Subcutaneous adipose tissue (tissue), 4 donors: ENCODE data around the gene ICAM5. TPM values are rescaled to one million over a fixed set of nuclear protein-coding genes. Genes with fewer than 3 reads are reported as not detected.

Experiments used
- small RNA-seq: library from RNA; depleted of rRNA; stranded (forward); fragments of <200 nt; gene quantifications from one replicate; pipeline ENCODE3, GENCODE V24; 2016
- total RNA-seq, 4 donors: library from RNA; depleted of rRNA; stranded (reverse); fragments of >200 nt; gene quantifications; one replicate each; pipeline ENCODE4 v1.1.0, GENCODE V29; 2016
- TF ChIP-seq, protein P1 (sequence below): fragments of 450-650 bp; IDR thresholded peaks from one replicate; pipeline ENCODE4 v1.5.1; 2016; ENCODE audit warnings: low read depth, mild to moderate bottlenecking, control low read depth, antibody characterized with exemption, moderate library complexity

Gene ICAM5
- total RNA-seq, 4 donors from 2014 or later, result 0.16 to 0.68 (median 0.52) TPM

GRCh38 chr19:10339977-10340376 is 50.2 kb downstream of the ICAM5 start:
- TF ChIP-seq, protein P1, sequence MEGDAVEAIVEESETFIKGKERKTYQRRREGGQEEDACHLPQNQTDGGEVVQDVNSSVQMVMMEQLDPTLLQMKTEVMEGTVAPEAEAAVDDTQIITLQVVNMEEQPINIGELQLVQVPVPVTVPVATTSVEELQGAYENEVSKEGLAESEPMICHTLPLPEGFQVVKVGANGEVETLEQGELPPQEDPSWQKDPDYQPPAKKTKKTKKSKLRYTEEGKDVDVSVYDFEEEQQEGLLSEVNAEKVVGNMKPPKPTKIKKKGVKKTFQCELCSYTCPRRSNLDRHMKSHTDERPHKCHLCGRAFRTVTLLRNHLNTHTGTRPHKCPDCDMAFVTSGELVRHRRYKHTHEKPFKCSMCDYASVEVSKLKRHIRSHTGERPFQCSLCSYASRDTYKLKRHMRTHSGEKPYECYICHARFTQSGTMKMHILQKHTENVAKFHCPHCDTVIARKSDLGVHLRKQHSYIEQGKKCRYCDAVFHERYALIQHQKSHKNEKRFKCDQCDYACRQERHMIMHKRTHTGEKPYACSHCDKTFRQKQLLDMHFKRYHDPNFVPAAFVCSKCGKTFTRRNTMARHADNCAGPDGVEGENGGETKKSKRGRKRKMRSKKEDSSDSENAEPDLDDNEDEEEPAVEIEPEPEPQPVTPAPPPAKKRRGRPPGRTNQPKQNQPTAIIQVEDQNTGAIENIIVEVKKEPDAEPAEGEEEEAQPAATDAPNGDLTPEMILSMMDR, result no peak

DNA sequence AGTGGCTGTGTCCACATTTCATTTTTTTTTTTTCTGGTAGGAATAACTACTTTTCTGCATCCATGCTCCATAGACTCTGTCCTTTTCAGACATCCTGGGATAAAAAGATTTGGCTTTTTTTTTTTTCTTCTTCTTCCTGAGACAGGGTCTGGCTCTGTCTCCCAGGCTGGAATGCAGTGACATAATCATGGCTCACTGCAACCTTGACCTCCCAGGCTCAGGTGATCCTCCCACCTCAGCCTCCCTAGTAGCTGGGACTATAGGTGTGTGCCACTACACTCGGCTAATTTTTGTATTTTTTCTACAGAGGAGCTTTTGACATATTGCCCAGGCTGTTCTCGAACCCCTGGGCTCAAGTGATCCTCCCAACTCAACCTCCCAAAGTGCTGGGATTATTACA is 53.7 kb downstream of the ICAM5 start:
- TF ChIP-seq, protein P1, result no peak

DNA sequence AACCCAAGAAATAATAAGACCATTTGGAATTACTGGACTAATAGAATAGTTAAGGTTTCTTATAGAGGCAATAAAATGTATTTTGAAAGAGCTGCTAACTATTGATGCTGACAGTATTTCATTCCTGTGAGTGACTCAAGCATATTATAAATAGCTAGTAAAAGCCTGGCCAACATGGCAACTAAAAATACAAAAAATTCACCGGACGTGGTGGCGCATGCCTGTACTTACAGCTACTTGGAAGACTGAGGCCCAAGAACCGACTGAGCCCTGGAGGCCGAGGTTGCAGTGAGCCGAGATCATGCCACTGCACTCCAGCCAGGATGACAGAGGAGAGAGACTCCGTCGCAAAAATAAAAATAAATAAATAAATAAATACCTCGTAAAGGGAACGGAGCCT is 55.0 kb downstream of the ICAM5 start:
- TF ChIP-seq, protein P1, result no peak

Small RNAs within 50 kb of the gene (small RNA-seq; reads per million reads assigned to genes)
- not detected for gene AC011511.1
- gene AC011511.4, result not detected

Other genes starting within 250 kb of the ICAM5 start
- gene SHFL, start 203.6 kb upstream of the ICAM5 start, total RNA-seq, result 10 to 100 TPM in 3 of 4 donors, 1 to 10 TPM in 1; 8.6 to 36.7 (median 25.6) TPM
- under 1 TPM in 1 of 4 donors, not detected in 3; 0.85 TPM for gene ANGPTL6, start 187.3 kb upstream of the ICAM5 start, total RNA-seq
- gene PPAN, start 183.6 kb upstream of the ICAM5 start, total RNA-seq, result 10 to 100 TPM; 14.2 to 31.8 (median 15.0) TPM
- 10 to 100 TPM in 1 of 4 donors, 1 to 10 TPM in 2, not detected in 1; 2.4 to 16.8 (median 5.7) TPM for gene P2RY11, start 178.3 kb upstream of the ICAM5 start, total RNA-seq
- 100 to 1,000 TPM; 163 to 283 (median 235) TPM for gene EIF3G, start 170.1 kb upstream of the ICAM5 start, total RNA-seq
- 10 to 100 TPM; 25.5 to 60.7 (median 41.5) TPM for gene DNMT1, start 95.0 kb upstream of the ICAM5 start, total RNA-seq
- 10 to 100 TPM in 1 of 4 donors, 1 to 10 TPM in 3; 7.7 to 10.1 (median 9.1) TPM for gene S1PR2, start 58.6 kb upstream of the ICAM5 start, total RNA-seq
- 10 to 100 TPM; 30.6 to 60.8 (median 31.0) TPM for gene MRPL4, start 37.7 kb upstream of the ICAM5 start, total RNA-seq
- 10 to 100 TPM; 11.4 to 43.4 (median 31.9) TPM for gene ICAM1, start 18.8 kb upstream of the ICAM5 start, total RNA-seq
- gene ICAM4, start 3.0 kb upstream of the ICAM5 start, total RNA-seq, result 1 to 10 TPM in 2 of 4 donors, not detected in 2; 1.1 to 2.4 TPM
- gene ZGLP1, start 19.9 kb downstream of the ICAM5 start, total RNA-seq, result 1 to 10 TPM in 3 of 4 donors, under 1 TPM in 1; 0.49 to 5.8 (median 2.2) TPM
- 10 to 100 TPM in 2 of 4 donors, 1 to 10 TPM in 2; 7.3 to 17.2 (median 9.1) TPM for gene FDX2, start 26.1 kb downstream of the ICAM5 start, total RNA-seq
- gene RAVER1, start 43.6 kb downstream of the ICAM5 start, total RNA-seq, result 10 to 100 TPM in 1 of 4 donors, 1 to 10 TPM in 3; 5.9 to 22.4 (median 8.2) TPM
- 10 to 100 TPM in 1 of 4 donors, 1 to 10 TPM in 3; 4.9 to 17.3 (median 9.2) TPM for gene ICAM3, start 49.7 kb downstream of the ICAM5 start, total RNA-seq
- 10 to 100 TPM; 59.2 to 94.4 (median 75.9) TPM for gene TYK2, start 90.6 kb downstream of the ICAM5 start, total RNA-seq
- gene CDC37, start 113.6 kb downstream of the ICAM5 start, total RNA-seq, result 100 to 1,000 TPM in 2 of 4 donors, 10 to 100 TPM in 2; 85.3 to 181 (median 119) TPM
- gene PDE4A, start 130.6 kb downstream of the ICAM5 start, total RNA-seq, result 10 to 100 TPM; 14.3 to 26.6 (median 17.8) TPM
- 10 to 100 TPM; 36.2 to 55.9 (median 48.0) TPM for gene KEAP1, start 213.4 kb downstream of the ICAM5 start, total RNA-seq
- under 1 TPM in 2 of 4 donors, not detected in 2; 0.17 to 0.65 TPM for gene S1PR5, start 227.5 kb downstream of the ICAM5 start, total RNA-seq